Natural killer cell treated with Interleukin-12 subunit alpha and Interleukin-12 subunit beta and Interleukin-15 and Interleukin-18, amount 100 ng/mL, for 72 hours (primary cell): Measurements from ENCODE around the gene ACOXL. TPM values are rescaled to one million over a fixed set of nuclear protein-coding genes. Genes with fewer than 3 reads are reported as not detected.
A peak's percentile ranks its signal among the peaks of the same experiment; 100 is the strongest.
"Not testable (repeated sequence)": the region's sequence is repeated elsewhere in the genome, so short reads cannot be mapped to it uniquely, and the experiment has no call there.

Experiments
- ATAC-seq, 2 donors: fragments of 150-1000 bp; cut with Tn5 transposase in 1 of 2; sonication (Bioruptor Pico), chemical (Tn5 transposase) in 1 of 2; 2 replicates each; pipeline ENCODE4 v1.10.0; 2021
- DNase-seq: peaks from one replicate; pipeline ENCODE4 v3.0.0; 2022; ENCODE audit warnings: low spot score
- H3K27ac Mint-ChIP-seq, 2 donors: 1 replicate in 1 of 2; 2 replicates in 1 of 2; pipeline ENCODE4 v1.8.0; 2022; ENCODE audit warnings: mixed read lengths in 2 of 2, mild to moderate bottlenecking in 1 of 2, moderate library complexity in 1 of 2
- H3K27me3 Mint-ChIP-seq, 2 donors: 1 replicate in 1 of 2; 2 replicates in 1 of 2; pipeline ENCODE4 v1.8.0; 2022; ENCODE audit warnings: mixed read lengths in 2 of 2
- H3K36me3 Mint-ChIP-seq: one replicate; pipeline ENCODE4 v1.8.0; 2022; ENCODE audit warnings: mixed read lengths
- H3K4me1 Mint-ChIP-seq, 2 donors: 1 replicate in 1 of 2; 2 replicates in 1 of 2; pipeline ENCODE4 v1.8.0; 2022; ENCODE audit warnings: low read depth in 2 of 2, mixed read lengths in 2 of 2, mild to moderate bottlenecking in 1 of 2
- H3K4me3 Mint-ChIP-seq: one replicate; pipeline ENCODE4 v1.8.0; 2022; ENCODE audit warnings: mixed read lengths
- H3K9me3 Mint-ChIP-seq: 2 replicates; pipeline ENCODE4 v1.8.0; 2022; ENCODE audit warnings: mixed read lengths
- total RNA-seq, 2 donors: library from RNA; stranded (reverse); gene quantifications; one replicate each; pipeline ENCODE4 v1.2.3, GENCODE V29; 2022

The ACOXL gene
- 1 to 10 TPM; 1.4 to 2.5 TPM for total RNA-seq

DNA sequence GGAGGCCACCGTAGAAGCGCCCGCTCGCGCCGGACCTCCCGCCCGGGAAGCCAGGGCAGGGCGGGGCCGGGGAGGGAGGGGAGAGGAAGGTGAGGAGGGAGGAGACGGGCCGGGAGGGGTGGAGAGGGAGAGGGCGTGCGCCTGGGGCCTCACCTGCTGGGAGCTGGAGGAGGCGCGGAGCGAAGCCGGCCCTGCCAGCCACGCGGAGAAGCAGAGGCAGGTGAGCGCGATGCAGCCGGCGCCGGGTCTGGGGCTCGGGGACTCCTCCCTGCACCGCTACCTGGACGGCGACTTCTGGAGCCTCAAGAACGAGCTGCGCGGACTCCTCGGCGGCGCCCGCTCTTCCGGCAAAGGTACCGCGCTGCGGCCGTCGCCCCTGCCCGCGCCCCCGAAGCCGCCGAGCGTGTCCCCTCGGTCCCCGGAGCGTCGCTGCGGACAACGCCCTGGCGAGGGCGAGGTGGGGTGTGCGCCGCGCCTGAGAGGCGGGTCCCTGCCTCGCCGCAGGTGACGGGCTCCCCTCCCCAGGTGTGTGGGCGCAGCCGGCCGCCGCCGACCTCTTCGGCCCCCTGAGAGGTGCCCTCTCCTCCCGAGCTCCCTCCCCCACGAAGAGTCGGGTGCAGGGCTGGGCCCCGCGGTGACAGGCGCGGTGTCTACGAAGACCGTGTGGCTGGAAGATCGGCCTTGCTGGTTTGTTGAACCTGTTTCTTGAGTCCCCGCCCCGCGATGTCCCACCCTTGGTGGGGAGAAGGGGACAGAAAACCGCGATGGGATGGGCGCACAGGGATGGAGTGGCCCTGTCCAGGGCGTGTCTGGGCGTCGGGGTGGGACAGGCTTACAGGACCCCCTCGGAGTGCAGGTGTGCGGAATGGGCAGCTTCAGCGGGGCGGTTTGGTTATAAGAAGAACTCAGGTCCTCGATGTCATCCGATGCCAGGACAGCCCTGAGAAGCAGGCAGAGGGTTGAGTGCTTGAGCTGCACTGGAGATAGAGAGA lies at the start of gene ACOXL:
Gene ACOXL, plus strand, starts transcription at position 152 of the 992 bp plus-strand sequence. CDS start 35,817 bp downstream, outside the sequence.
- ATAC-seq (peak; percentile 31 to 61), DNase-seq (no peak)
- H3K9me3 Mint-ChIP-seq: no peaks in the 10 kb centered on the region
- H3K36me3 Mint-ChIP-seq: peaks cover 11% of the 10 kb centered on the region
- peak within 1 kb of the TSS; percentile 67 for H3K4me3 Mint-ChIP-seq
- H3K27ac Mint-ChIP-seq: no peak within 1 kb of the TSS
- H3K4me1 Mint-ChIP-seq: peaks cover 7 to 8% of the 10 kb centered on the region in 2 donors
- peaks cover 69 to 76% of the 10 kb centered on the region in 2 donors for H3K27me3 Mint-ChIP-seq

DNA sequence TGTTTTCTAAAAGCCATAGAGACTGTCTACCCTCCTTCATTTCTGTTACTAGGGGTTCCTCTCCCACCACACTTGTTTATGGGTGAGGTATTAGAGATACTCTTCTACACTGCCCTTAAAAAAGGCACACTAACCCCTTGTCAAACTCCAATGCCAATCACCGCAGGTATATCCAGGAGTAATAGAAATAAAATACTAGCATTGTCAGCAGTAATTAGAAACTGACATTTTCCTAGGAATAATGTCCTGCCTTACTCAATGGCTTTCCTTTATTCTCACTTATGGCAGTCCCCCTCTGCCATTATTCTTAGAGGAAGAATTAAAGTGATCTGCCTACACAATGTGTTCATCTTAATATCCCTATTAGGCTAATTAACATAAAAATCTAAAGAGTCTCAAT lies 49.5 kb upstream of the ACOXL start:
- Mint-ChIP-seq H3K27ac (no peak overlapping the region), H3K4me3 (no peak overlapping the region)

DNA sequence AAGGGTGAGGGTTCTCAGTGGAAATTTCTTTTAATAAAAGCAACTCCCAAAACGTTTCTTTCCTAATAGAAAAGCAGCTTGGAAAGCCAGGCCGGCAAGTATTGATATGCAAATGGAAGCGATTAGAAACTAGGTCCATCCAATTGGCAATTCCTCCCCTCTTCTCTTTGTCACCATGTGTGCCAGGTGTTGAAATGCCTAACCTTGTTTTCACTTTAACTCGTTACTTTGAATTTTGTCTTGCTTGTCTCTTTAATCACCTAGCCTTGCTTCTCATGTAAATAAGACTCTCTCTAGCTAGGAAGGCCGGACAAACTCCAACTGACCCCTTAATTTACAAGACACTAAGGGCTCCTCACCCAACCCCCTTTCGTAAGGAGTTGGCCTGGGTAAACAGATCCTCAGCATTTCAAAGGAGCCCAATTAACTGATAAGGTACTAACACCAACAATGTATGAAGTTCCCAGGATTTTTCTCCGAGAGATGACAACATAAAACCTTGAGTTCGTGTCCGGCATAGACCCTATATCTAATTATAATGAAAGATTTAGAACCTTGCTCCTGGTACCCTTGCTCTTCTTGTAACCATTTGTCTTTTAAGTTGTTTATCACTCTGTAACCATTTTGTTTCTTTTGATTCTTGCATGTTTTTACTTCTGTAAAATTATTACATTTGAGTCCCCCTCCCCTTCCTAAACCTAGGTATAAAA lies 44.4 kb upstream of the ACOXL start:
- not testable (repeated sequence) for H3K4me1 Mint-ChIP-seq, H3K9me3 Mint-ChIP-seq, ATAC-seq, H3K36me3 Mint-ChIP-seq, DNase-seq, H3K4me3 Mint-ChIP-seq
- Mint-ChIP-seq H3K27me3 (peaks cover 21 to 28% of the 10 kb centered on the region in 2 donors), H3K27ac (peak overlapping the region in 1 of 2 donors; percentile 22)

More for the DNA sequence above, 49.5 kb upstream of the ACOXL start:
- H3K9me3 Mint-ChIP-seq: no peaks in the 10 kb centered on the region
- no peak for ATAC-seq
- no peak for DNase-seq
- H3K27me3 Mint-ChIP-seq: peaks cover 17 to 18% of the 10 kb centered on the region in 2 donors
- no peaks in the 10 kb centered on the region for H3K36me3 Mint-ChIP-seq
- peaks cover 11 to 14% of the 10 kb centered on the region in 2 donors for H3K4me1 Mint-ChIP-seq

DNA sequence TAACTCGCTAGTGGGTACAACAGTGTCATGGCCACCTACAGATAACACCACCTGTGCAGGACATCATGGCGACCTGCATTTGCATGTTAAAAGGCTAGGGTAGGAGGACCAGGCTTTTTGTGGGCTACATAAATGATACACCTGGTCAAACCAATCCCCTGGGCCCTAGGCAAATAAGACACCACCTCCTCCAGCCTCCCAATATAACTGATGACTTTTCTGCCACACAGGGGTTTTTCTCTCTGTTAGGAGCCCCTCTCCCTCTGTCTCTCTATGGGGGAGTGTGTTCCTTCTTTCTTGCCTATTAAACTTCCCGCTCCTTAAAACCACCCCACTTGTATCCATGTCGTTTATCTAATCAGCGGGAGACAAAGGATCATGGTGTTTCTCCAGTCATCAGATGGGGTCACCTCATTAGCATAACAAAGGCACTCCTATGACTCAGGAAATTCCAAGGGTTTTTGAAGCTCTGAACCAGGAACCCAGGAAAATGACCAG lies 43.7 kb upstream of the ACOXL start:
- no peaks in the 10 kb centered on the region for H3K4me1 Mint-ChIP-seq

DNA sequence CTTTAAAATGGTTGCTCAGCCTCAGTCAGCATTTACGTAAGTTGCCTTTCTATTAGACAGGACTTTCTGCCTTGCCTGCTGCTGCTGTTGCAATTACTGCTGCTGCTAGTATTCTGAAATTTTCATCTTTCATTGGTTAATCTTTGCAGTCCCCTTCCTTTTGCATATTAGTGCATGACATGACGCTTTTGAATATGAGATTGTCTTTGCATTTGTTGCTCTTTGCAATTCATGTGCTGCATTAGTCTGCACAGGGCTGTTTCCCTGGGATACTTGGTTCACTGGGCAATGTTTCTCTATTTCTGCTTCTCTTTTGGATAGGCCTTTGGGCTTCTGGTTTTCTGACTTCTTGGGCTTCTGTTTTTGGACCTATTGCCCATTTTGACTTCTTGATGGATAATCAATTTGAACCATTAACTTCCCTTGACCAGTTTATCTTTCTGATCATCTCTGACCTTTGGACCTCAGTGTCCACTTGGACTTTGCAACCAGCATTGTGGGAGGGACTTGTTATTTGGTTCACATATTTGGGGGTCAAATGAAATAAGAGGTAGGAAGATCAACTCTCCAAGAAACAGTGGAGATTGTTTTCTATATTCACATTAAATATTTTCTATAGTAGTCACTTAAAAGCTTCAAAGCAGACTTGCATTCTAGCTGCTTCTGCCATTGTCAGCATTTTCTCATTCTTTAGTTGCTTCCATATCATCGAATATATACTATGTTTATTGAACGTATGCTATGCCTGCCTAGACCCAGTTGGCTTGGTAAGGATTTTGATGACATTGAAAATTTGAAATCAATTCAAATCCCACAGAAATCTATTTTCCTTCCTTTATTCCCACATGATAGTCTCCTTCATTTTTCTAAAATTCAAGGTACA lies 42.0 kb upstream of the ACOXL start:
- peaks cover 23 to 28% of the 10 kb centered on the region in 2 donors for H3K27me3 Mint-ChIP-seq
- peaks cover 3% of the 10 kb centered on the region for H3K9me3 Mint-ChIP-seq
- H3K36me3 Mint-ChIP-seq: peaks cover 8% of the 10 kb centered on the region
- H3K4me3 Mint-ChIP-seq: no peak overlapping the region
- DNase-seq (no peak), ATAC-seq (no peak)
- H3K4me1 Mint-ChIP-seq: peaks cover 5% of the 10 kb centered on the region in 2 donors
- no peak overlapping the region for H3K27ac Mint-ChIP-seq

More for the DNA sequence above, 43.7 kb upstream of the ACOXL start:
- peaks cover 24 to 33% of the 10 kb centered on the region in 2 donors for H3K27me3 Mint-ChIP-seq
- peaks cover 3% of the 10 kb centered on the region for H3K9me3 Mint-ChIP-seq
- H3K27ac Mint-ChIP-seq: peak overlapping the region in 1 of 2 donors; percentile 22
- no peak for DNase-seq
- no peak overlapping the region for H3K4me3 Mint-ChIP-seq
- no peak for ATAC-seq
- peaks cover 8% of the 10 kb centered on the region for H3K36me3 Mint-ChIP-seq

DNA sequence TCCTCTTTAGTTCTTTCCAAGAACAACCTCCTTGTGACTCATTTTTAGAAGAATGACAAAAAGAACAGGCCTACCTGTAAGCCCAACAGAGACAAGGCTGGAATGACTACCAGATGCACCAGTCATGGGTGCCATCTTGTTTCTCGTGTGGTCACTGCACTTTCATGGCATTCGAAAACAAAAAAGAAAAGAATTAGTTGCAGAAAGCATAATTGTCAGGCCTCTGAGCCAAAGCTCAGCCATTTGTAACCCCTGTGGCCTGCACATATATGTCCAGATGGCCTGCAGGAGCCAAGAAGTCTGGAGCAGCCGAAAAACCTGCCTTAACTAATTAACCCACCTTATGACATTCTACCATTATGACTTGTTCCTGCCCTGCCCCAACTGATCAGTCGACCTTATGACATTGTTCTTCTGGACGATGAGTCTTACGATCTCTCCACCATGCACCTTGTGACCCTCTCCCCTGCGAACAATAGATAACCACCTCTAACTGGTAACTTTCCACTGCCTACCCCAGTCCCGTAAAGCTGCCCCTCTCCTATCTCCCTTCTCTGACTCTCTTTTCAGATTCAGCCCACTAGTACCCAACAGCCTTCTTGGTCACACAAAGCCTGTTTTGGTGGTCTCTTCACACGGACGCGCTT lies 40.6 kb upstream of the ACOXL start:
- H3K4me3 Mint-ChIP-seq: no peak overlapping the region
- ATAC-seq (no peak), DNase-seq (no peak)
- H3K9me3 Mint-ChIP-seq: peaks cover 3% of the 10 kb centered on the region
- H3K4me1 Mint-ChIP-seq: peaks cover 8% of the 10 kb centered on the region in 2 donors
- no peak overlapping the region for H3K27ac Mint-ChIP-seq
- peaks cover 8% of the 10 kb centered on the region for H3K36me3 Mint-ChIP-seq
- peaks cover 16 to 21% of the 10 kb centered on the region in 2 donors for H3K27me3 Mint-ChIP-seq

DNA sequence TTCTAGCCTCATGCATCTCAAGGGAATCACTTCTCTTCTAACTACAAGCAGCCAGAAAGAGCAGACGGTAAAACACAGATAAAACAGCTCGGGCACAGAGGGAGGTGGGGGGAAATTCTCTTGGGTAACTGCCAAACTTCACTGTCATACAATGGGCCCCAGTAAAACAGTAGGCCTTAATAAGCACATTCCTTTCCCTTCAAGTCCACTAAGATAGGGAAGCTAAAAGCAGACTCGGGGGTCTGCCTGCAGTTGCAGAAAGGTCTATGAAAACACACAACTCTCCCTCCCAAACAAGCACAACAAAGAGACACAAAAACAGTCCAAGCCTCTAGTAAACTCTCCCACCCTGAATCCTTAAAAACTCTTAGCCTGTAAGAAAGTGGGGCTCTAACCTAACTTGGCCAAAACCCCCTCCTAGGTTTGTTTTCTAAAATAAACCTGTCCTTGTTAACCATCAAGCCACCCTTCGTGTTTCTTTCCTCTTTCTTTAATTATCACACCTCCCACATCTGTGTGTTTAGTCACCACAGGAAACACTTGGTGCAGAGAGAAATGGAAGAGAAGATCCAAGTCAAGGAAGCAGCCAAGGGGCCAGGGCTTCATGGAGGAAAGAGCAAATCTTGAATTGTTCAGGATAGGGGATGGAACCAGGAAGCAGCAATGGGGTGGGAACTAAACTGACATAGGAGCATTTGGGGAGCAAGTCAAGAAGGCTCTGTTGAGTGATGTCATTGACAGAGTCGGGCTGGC lies 37.1 kb upstream of the ACOXL start:
- H3K4me3 Mint-ChIP-seq, DNase-seq, H3K9me3 Mint-ChIP-seq, H3K36me3 Mint-ChIP-seq, H3K4me1 Mint-ChIP-seq: not testable (repeated sequence)
- H3K27ac Mint-ChIP-seq: peak overlapping the region in 1 of 2 donors; percentile 33
- peak in 1 of 2 donors; percentile 50 for ATAC-seq
- peaks cover 13 to 18% of the 10 kb centered on the region in 2 donors for H3K27me3 Mint-ChIP-seq

DNA sequence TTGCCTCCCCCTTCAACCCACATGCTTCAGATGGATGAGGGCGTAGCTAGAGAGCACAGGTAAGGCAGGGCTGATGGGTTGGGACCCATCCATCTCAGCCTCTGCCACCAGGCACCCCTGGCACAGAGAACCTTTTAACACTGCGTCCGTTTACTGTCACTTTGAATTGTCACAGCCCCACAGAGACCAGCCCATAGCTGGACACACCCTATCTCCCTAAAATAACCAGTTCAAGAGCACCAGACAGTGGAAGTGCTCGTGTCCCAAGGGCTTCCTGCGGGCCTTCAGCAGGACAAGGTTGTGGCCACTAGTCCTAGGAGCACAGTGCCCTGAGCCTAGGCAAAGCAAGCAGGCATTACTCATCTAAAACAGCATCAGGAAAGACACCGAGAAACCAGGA lies 34.1 kb upstream of the ACOXL start:
- H3K27me3 Mint-ChIP-seq, H3K27ac Mint-ChIP-seq, H3K4me3 Mint-ChIP-seq, H3K9me3 Mint-ChIP-seq, H3K4me1 Mint-ChIP-seq, DNase-seq, H3K36me3 Mint-ChIP-seq, ATAC-seq: not testable (repeated sequence)

DNA sequence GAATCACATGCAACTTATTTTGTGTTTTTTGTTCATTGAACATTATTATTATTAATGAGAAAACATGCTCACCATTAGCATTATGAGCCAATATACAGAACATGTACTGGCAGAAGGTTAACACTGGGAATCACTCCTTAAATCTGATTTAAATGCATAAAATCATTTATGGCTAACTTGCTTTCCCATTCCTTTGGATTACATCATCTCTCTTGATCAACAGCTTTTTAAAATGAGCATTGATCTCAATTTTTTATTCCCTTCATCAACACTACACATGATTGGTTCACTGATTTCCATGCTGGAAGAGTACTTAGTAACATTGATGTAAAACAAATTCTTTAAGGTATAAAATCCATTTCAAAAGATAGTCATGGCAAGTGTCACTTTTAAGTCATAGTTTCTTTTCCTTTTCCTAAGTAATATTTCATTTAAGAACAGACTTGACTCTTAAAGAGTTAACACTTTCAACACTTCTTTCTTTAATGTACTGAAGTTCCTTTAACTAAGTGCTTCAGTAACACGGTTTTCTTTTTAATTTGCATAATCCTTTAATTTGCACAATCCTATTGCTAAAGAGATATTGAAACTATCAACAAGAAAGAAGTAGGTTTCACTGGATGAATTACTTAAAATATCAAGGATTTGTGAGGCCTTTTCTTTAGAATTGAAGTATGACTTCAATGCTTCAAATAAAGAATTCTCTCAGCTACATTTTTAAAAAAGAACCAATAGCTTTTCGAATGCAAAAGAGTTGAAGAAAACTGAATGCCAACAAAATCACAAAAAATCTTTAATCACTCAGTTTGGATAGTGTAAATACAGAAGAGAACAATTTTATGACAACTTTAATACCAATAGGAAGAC lies 29.6 kb upstream of the ACOXL start:
- no peaks in the 10 kb centered on the region for H3K36me3 Mint-ChIP-seq
- peaks cover 13 to 18% of the 10 kb centered on the region in 2 donors for H3K27me3 Mint-ChIP-seq
- H3K4me1 Mint-ChIP-seq: no peaks in the 10 kb centered on the region

DNA sequence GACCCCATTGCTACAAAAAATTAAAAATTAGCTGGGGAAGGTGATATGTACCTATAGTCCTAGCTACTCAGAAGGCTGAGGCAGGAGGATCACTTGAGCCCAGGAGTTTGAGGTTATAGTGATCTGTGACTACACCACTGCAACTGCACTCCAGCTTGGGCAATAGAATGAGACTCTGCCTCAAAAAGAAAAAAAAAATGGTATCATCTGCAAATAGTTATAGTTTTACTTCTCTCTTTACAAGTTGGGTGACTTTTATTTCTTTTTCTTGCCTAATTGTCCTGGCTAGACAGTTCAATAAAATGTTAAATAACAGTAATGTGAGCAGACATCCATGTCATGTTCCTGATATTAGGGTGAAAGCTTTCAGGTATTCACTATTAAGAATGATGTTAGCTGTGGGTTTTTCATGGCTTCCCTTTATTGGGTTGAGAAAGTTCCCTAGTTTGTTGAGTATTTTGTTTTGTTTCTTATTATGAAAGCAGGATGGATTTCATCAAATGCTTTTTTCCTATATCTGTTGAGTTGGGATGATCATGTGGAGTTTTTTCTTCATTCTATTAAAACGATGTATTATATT lies 24.9 kb upstream of the ACOXL start:
- Mint-ChIP-seq H3K9me3 (no peaks in the 10 kb centered on the region), H3K36me3 (no peaks in the 10 kb centered on the region), H3K4me1 (no peaks in the 10 kb centered on the region), H3K27ac (no peak overlapping the region), H3K4me3 (no peak overlapping the region), H3K27me3 (peaks cover 36 to 44% of the 10 kb centered on the region in 2 donors)
- no peak for DNase-seq
- ATAC-seq: no peak

More for the DNA sequence above, 29.6 kb upstream of the ACOXL start:
- no peak overlapping the region for H3K4me3 Mint-ChIP-seq
- ATAC-seq: no peak
- H3K27ac Mint-ChIP-seq: no peak overlapping the region
- H3K9me3 Mint-ChIP-seq: no peaks in the 10 kb centered on the region
- no peak for DNase-seq

DNA sequence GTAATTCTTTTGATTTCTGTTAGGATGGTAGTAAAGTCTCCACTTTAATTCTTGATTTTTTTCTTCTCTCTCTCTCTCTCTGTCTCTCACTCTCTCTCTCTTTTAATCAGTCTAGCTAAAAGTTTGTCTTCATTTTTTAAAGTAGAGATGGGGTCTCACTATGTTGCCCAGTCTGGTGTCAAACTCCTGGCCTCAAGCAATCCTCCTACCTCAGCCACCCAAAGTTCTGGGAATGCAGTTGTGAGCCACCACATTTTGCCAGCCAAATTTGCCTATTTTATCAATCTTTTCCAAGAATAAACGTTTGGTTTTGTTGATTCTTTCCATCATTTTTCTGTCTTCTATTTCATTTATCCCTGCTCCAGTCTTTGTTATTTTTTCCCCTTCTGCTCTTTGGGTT lies 23.9 kb upstream of the ACOXL start:
- H3K27ac Mint-ChIP-seq: no peak overlapping the region
- H3K4me1 Mint-ChIP-seq: no peaks in the 10 kb centered on the region
- H3K36me3 Mint-ChIP-seq: no peaks in the 10 kb centered on the region
- peaks cover 40 to 52% of the 10 kb centered on the region in 2 donors for H3K27me3 Mint-ChIP-seq
- no peak overlapping the region for H3K4me3 Mint-ChIP-seq
- DNase-seq: no peak
- no peak for ATAC-seq
- no peaks in the 10 kb centered on the region for H3K9me3 Mint-ChIP-seq
